H1 (cell line): ENCODE measurements around the gene CEND1. TPM values are rescaled to one million over a fixed set of nuclear protein-coding genes. Genes with fewer than 3 reads are reported as not detected.

Experiments used
- CTCF ChIA-PET: fragments of 300-600 bp; sonication (Branson Sonifier 250); formaldehyde crosslinking; loops from one replicate; lab custom pipeline; 2021; ENCODE audit not compliant: partially characterized antibody; lab: Charles Lee
- POLR2A ChIA-PET: fragments of 300-600 bp; sonication (Branson Sonifier 250); formaldehyde crosslinking; loops from one replicate; lab custom pipeline; 2021; ENCODE audit warnings: inconsistent platforms; ENCODE audit not compliant: partially characterized antibody; lab: Charles Lee
- DNase-seq, 2 experiments: peaks; one replicate each; pipeline versions ENCODE4 v3.0.0 to v3.0.0-alpha.2; 2010 to 2022; ENCODE audit warnings: low spot score in 2 of 2, low read depth in 1 of 2, mixed read lengths in 1 of 2
- FAIRE-seq: peaks from 2 replicates; lab custom pipeline; 2011; peaks lifted over from hg19 to GRCh38; lab: Jason Lieb, UNC
- H2AFZ ChIP-seq: 2 replicates; pipeline ENCODE4 v1.8.1; 2012; ENCODE audit warnings: low read length, inconsistent platforms
- H2AK5ac ChIP-seq: 2 replicates; pipeline ENCODE4 v1.6.1; 2013; ENCODE audit warnings: low read depth, low read length
- H2BK120ac ChIP-seq: replicated peaks from 2 replicates; pipeline ENCODE3; 2013; ENCODE audit warnings: low read depth, low read length, inconsistent platforms
- H2BK12ac ChIP-seq: 2 replicates; pipeline ENCODE4 v1.6.1; 2013; ENCODE audit warnings: low read depth, low read length
- H2BK15ac ChIP-seq: 2 replicates; pipeline ENCODE4 v1.6.1; 2013; ENCODE audit warnings: low read length
- H2BK20ac ChIP-seq: 2 replicates; pipeline ENCODE4 v1.6.1; 2013; ENCODE audit warnings: low read length
- H2BK5ac ChIP-seq: 2 replicates; pipeline ENCODE4 v1.6.1; 2013; ENCODE audit warnings: low read depth, low read length
- H3K14ac ChIP-seq: 2 replicates; pipeline ENCODE4 v1.6.1; 2013; ENCODE audit warnings: inconsistent platforms; ENCODE audit not compliant: insufficient read length
- H3K18ac ChIP-seq: 2 replicates; pipeline ENCODE4 v1.6.1; 2013; ENCODE audit warnings: low read length; ENCODE audit errors: extremely low read depth
- H3K23ac ChIP-seq: 2 replicates; pipeline ENCODE4 v1.6.1; 2013; ENCODE audit warnings: inconsistent platforms; ENCODE audit not compliant: insufficient read length
- H3K23me2 ChIP-seq: 2 replicates; pipeline ENCODE4 v1.6.1; 2013; ENCODE audit warnings: low read depth, low read length
- H3K27ac ChIP-seq: 2 replicates; pipeline ENCODE4 v1.6.1; 2011; ENCODE audit warnings: low read depth, low read length, inconsistent platforms
- H3K27me3 ChIP-seq, 4 experiments: replicated peaks in 1 of 4; 1 replicate in 1 of 4; 2 replicates in 3 of 4; pipeline versions ENCODE4 v1.6.1 to v1.8.1; 2011 to 2013; ENCODE audit warnings: low read length in 3 of 4, mild to moderate bottlenecking in 3 of 4, inconsistent platforms in 2 of 4, mixed read lengths in 2 of 4, moderate library complexity in 1 of 4; ENCODE audit not compliant: control insufficient read depth in 3 of 4, insufficient read depth in 3 of 4; ENCODE audit errors: extremely low read depth in 1 of 4
- H3K36me3 ChIP-seq, 4 experiments: 2 replicates each; pipeline versions ENCODE4 v1.6.1 to v1.8.1; 2011 to 2013; ENCODE audit warnings: mild to moderate bottlenecking in 4 of 4, low read length in 3 of 4, moderate library complexity in 2 of 4, control low read depth in 1 of 4, inconsistent platforms in 1 of 4; ENCODE audit not compliant: insufficient read depth in 4 of 4, control insufficient read depth in 2 of 4
- H3K4ac ChIP-seq: replicated peaks from 2 replicates; pipeline ENCODE3; 2013; ENCODE audit warnings: low read length, low read depth, mixed read lengths, inconsistent platforms; ENCODE audit not compliant: insufficient read length
- H3K4me1 ChIP-seq, 4 experiments: replicated peaks in 1 of 4; 1 replicate in 1 of 4; 2 replicates in 3 of 4; pipeline versions ENCODE4 v1.6.1 to v1.8.1; 2011 to 2013; ENCODE audit warnings: low read length in 3 of 4, inconsistent platforms in 2 of 4, mixed read lengths in 1 of 4; ENCODE audit not compliant: insufficient read depth in 4 of 4, control insufficient read depth in 3 of 4
- H3K4me2 ChIP-seq, 2 experiments: 2 replicates each; pipeline versions ENCODE4 v1.6.1 to v1.8.1; 2011 to 2013; ENCODE audit warnings: low read depth in 2 of 2, low read length in 2 of 2, control low read depth in 1 of 2, inconsistent platforms in 1 of 2, mild to moderate bottlenecking in 1 of 2; ENCODE audit not compliant: insufficient read depth in 1 of 2
- H3K4me3 ChIP-seq, 4 experiments: fragments of 200-600, 300-600 bp in 1 of 4; sonication (generic), shearing (Covaris generic), sonication (Bioruptor Twin) in 1 of 4; 2 replicates each; pipeline versions ENCODE4 v1.5.1 to v1.8.1; 2011 to 2016; ENCODE audit warnings: low read length in 4 of 4, low read depth in 3 of 4, control low read depth in 2 of 4, inconsistent platforms in 2 of 4, mild to moderate bottlenecking in 2 of 4, mixed read lengths in 1 of 4, moderate library complexity in 1 of 4; ENCODE audit not compliant: insufficient read depth in 2 of 4; ENCODE audit errors: extremely low read depth in 1 of 4
- H3K56ac ChIP-seq: replicated peaks from 2 replicates; pipeline ENCODE3; 2013; ENCODE audit warnings: low read depth, mild to moderate bottlenecking, mixed read lengths, low read length, inconsistent platforms; ENCODE audit not compliant: insufficient read length
- H3K79me1 ChIP-seq: 2 replicates; pipeline ENCODE4 v1.6.1; 2013; ENCODE audit warnings: low read depth, low read length, control low read depth
- H3K79me2 ChIP-seq, 2 experiments: 2 replicates each; pipeline versions ENCODE4 v1.6.1 to v1.8.1; 2012 to 2013; ENCODE audit warnings: low read length in 2 of 2, mild to moderate bottlenecking in 2 of 2, inconsistent platforms in 1 of 2; ENCODE audit not compliant: insufficient read depth in 2 of 2, control insufficient read depth in 1 of 2
- H3K9ac ChIP-seq, 4 experiments: replicated peaks in 1 of 4; 1 replicate in 1 of 4; 2 replicates in 3 of 4; pipeline versions ENCODE4 v1.6.1 to v1.8.1; 2011 to 2013; ENCODE audit warnings: low read depth in 3 of 4, low read length in 3 of 4, control low read depth in 2 of 4, mild to moderate bottlenecking in 2 of 4, moderate library complexity in 2 of 4, inconsistent platforms in 1 of 4; ENCODE audit errors: extremely low read depth in 1 of 4
- H3K9me3 ChIP-seq, 2 experiments: 2 replicates each; pipeline versions ENCODE4 v1.6.1 to v1.8.1; 2012 to 2013; ENCODE audit warnings: mild to moderate bottlenecking in 2 of 2, moderate library complexity in 2 of 2, control low read depth in 1 of 2, inconsistent platforms in 1 of 2, low read depth in 1 of 2, low read length in 1 of 2, mixed read lengths in 1 of 2; ENCODE audit not compliant: insufficient read depth in 2 of 2
- H4K20me1 ChIP-seq, 2 experiments: replicated peaks in 1 of 2; 2 replicates each; pipeline versions ENCODE3 to v1.8.1; 2011 to 2013; ENCODE audit warnings: inconsistent platforms in 2 of 2, low read length in 2 of 2, mild to moderate bottlenecking in 1 of 2; ENCODE audit not compliant: insufficient read depth in 2 of 2, control insufficient read depth in 1 of 2
- H4K5ac ChIP-seq: 2 replicates; pipeline ENCODE4 v1.6.1; 2013; ENCODE audit warnings: low read length, low read depth, mixed read lengths, inconsistent platforms; ENCODE audit not compliant: insufficient read length
- H4K8ac ChIP-seq: 2 replicates; pipeline ENCODE4 v1.8.0; 2013; ENCODE audit warnings: mild to moderate bottlenecking, moderate library complexity, low read length, inconsistent platforms; ENCODE audit not compliant: insufficient read depth; ENCODE audit errors: extremely low read depth
- H4K91ac ChIP-seq: replicated peaks from 2 replicates; pipeline ENCODE3; 2013; ENCODE audit warnings: low read length, mixed read lengths, inconsistent platforms; ENCODE audit not compliant: insufficient read length
- EP300 ChIP-seq, 2 experiments: IDR thresholded peaks; 1 replicate in 1 of 2; 2 replicates in 1 of 2; pipeline ENCODE4 v1.6.1; 2011 to 2012; ENCODE audit warnings: low read depth in 2 of 2, low read length in 2 of 2, mild to moderate bottlenecking in 2 of 2, borderline replicate concordance in 1 of 2, inconsistent platforms in 1 of 2, moderate library complexity in 1 of 2
- HDAC2 ChIP-seq, 2 experiments: fragments of 300-600 bp in 1 of 2; sonication (generic) in 1 of 2; IDR thresholded peaks; 2 replicates each; pipeline ENCODE4 v1.6.1; 2011 to 2012; ENCODE audit warnings: low read depth in 2 of 2, low read length in 2 of 2, mild to moderate bottlenecking in 2 of 2, moderate library complexity in 2 of 2, borderline replicate concordance in 1 of 2, inconsistent platforms in 1 of 2
- KDM5A ChIP-seq: fragments of 200-600 bp; IDR thresholded peaks from 2 replicates; pipeline ENCODE4 v1.7.1; 2012; ENCODE audit warnings: mild to moderate bottlenecking, low read length, inconsistent platforms, mixed read lengths
- SIX5 ChIP-seq: IDR thresholded peaks from 2 replicates; pipeline ENCODE4 v1.6.1; 2011; ENCODE audit warnings: mild to moderate bottlenecking, low read depth, low read length
- SP2 ChIP-seq: IDR thresholded peaks from 2 replicates; pipeline ENCODE4 v1.6.1; 2012; ENCODE audit warnings: mild to moderate bottlenecking, low read length, inconsistent platforms
- TAF1 ChIP-seq: IDR thresholded peaks from 2 replicates; pipeline ENCODE4 v1.6.1; 2011; ENCODE audit warnings: mild to moderate bottlenecking, low read depth, low read length
- WGBS, 2 experiments: shearing (Covaris generic) in 1 of 2; methylation state at CpG; one replicate each; pipeline versions ENCODE4 v1.1.6 to v1.1.7; 2013 to 2015; ENCODE audit warnings: low lambda C conversion rate in 2 of 2, mixed read lengths in 2 of 2, inconsistent platforms in 1 of 2, low coverage in 1 of 2, missing lambda C conversion rate in 1 of 2; ENCODE audit not compliant: insufficient replicate concordance in 2 of 2, insufficient coverage in 1 of 2, insufficient read length in 1 of 2; ENCODE audit errors: extremely low coverage in 1 of 2, missing lambda C conversion rate in 1 of 2; 5-methylcytosine and 5-hydroxymethylcytosine counted together
- polyA plus RNA-seq, 7 experiments: library from polyadenylated mRNA; depleted of rRNA in 3 of 7; stranded (reverse) in 5 of 7; unstranded in 2 of 7; fragments of >200 nt in 5 of 7; fragments of 200-250 nt in 2 of 7; gene quantifications; 1 replicate in 5 of 7; 2 replicates in 1 of 7; 4 replicates in 1 of 7; pipeline versions ENCODE4 v1.2.1 to v1.2.3, GENCODE V29; 2011 to 2013; ENCODE audit warnings: missing spikeins in 2 of 7, mixed read lengths in 2 of 7
- total RNA-seq: library from RNA; stranded (reverse); fragmentation: NEBNext Ultra II Directional; extraction: Animal tissue kit (Norgen Biotek cat#: 25700); gene quantifications from 2 replicates; pipeline ENCODE4 v1.2.1, GENCODE V29; 2021

CEND1 gene
- total and polyA plus RNA-seq, 2 of the 8 experiments (the other 6 are each of a cell fraction or from before 2014, with no cell fraction given), result 0.82 to 5.0 TPM

GRCh38 chr11:770642-771616 lies 19.0 kb downstream of the CEND1 start:
- Histone ChIP-seq H3K9me3 (no peaks in the 10 kb centered on the region), H4K8ac (no peak overlapping the region), H3K79me2 (peaks cover 7 to 34% of the 10 kb centered on the region in 2 experiments; a peak in 3 of 4 replicates), H3K14ac (no peak overlapping the region), H2AK5ac (no peak overlapping the region), H2BK120ac (no peak overlapping the region), H2BK20ac (no peak overlapping the region), H3K4me2 (no peak overlapping the region), H3K79me1 (peaks cover 3% of the 10 kb centered on the region; the same call in 1 of the 2 replicates), H4K5ac (no peak overlapping the region), H3K23me2 (no peaks in the 10 kb centered on the region), H3K56ac (no peak overlapping the region), H2BK5ac (no peak overlapping the region), H2BK15ac (no peak overlapping the region), H3K36me3 (peaks cover 7 to 26% (median 22%) of the 10 kb centered on the region in 4 experiments; a peak in 7 of 8 replicates), H4K91ac (no peak overlapping the region), H2AFZ (no peak overlapping the region), H2BK12ac (no peak overlapping the region), H3K18ac (no peak overlapping the region), H3K4me3 (no peak overlapping the region), H3K9ac (no peak overlapping the region), H3K23ac (no peak overlapping the region), H3K27me3 (no peaks in the 10 kb centered on the region), H4K20me1 (peaks cover 16 to 36% of the 10 kb centered on the region in 2 experiments), H3K27ac (no peak overlapping the region), H3K4ac (no peak overlapping the region), H3K4me1 (peaks cover 0 to 7% (median 2%) of the 10 kb centered on the region in 4 experiments; a peak in 4 of 7 replicates)
- FAIRE-seq (no peak), DNase-seq (no peak)
- 90% methylated on average over 29 of the region's 32 CpGs; no CpG with 5 or more reads in 1 of the 2 experiments for WGBS, 2 experiments
- POLR2A ChIA-PET, result interaction anchor here (0.7 to 35.3 kb wide), 7 partner anchors 12 to 130 kb away, joined by 3 to 636 read pairs (median 4); partner anchors contain the start of gene TALDO1
- CTCF ChIA-PET, result interaction anchor here (0.8 to 2.6 kb wide), 7 partner anchors 12 to 47 kb away, joined by 3 to 7 read pairs (median 4); no protein-coding TSS in a partner anchor
- TF ChIP-seq HDAC2 (IDR thresholded peaks at IDR 0.05; ENCODE audit: borderline replicate concordance in 1 of 2, low read depth in 2 of 2, low read length in 2 of 2), result no peak
- TF ChIP-seq EP300 (IDR thresholded peaks at IDR 0.05; ENCODE audit: borderline replicate concordance in 1 of 2, low read depth in 2 of 2, low read length in 2 of 2), result no peak
- no peak for TF ChIP-seq KDM5A
- TF ChIP-seq TAF1, result no peak
- TF ChIP-seq SIX5, result no peak
- no peak for TF ChIP-seq SP2
